GM12892 (cell line): ENCODE data around the gene RFPL1.

Experiments
- POLR2A ChIP-seq: IDR thresholded peaks from 2 replicates; pipeline ENCODE4 v1.6.1; 2011; ENCODE audit warnings: low read depth, low read length, control low read depth
- POLR2AphosphoS5 ChIP-seq: IDR thresholded peaks from 2 replicates; pipeline ENCODE4 v1.6.1; 2011; ENCODE audit warnings: low read depth, low read length, control low read depth
- TAF1 ChIP-seq: IDR thresholded peaks from 2 replicates; pipeline ENCODE4 v1.6.1; 2011; ENCODE audit warnings: low read depth, mild to moderate bottlenecking, control low read depth, low read length, borderline replicate concordance

DNA sequence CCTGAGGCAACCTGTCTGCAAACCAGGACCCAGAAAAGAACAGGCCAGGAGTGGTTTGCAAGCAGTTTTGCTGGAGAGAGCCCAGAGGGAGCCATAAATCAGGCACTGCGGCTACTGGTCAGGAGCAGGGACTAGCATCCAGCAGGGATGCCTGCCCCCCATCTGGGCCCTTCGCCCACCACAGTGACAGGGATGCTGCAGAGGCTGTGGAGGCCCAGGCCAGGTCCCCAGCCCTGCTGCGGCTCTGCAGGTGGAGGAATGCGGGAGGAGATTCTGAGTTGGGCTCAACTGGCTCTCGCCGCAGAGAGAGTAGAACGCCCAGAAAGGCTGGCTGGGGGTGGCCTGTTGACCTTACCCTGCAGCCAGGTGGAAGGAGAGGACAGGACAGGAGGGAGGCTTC lies 25.2 kb downstream of the RFPL1 start:
- no peak for TF ChIP-seq TAF1
- no peak for TF ChIP-seq POLR2A
- no peak for TF ChIP-seq POLR2AphosphoS5
